HG03575 (cell line): ENCODE data around the gene ATP8B1.
"Not testable (repeated sequence)": the region's sequence is repeated elsewhere in the genome, so short reads cannot be mapped to it uniquely, and the experiment has no call there.

ENCODE experiments used
- ATAC-seq: cut with Tn5 transposase; IDR thresholded peaks from one replicate; pipeline ENCODE4 v1.9.1; 2021; ENCODE audit not compliant: unreplicated experiment, insufficient number of reproducible peaks, low FRiP score; ENCODE audit errors: extremely low read depth

ATP8B1 gene

DNA sequence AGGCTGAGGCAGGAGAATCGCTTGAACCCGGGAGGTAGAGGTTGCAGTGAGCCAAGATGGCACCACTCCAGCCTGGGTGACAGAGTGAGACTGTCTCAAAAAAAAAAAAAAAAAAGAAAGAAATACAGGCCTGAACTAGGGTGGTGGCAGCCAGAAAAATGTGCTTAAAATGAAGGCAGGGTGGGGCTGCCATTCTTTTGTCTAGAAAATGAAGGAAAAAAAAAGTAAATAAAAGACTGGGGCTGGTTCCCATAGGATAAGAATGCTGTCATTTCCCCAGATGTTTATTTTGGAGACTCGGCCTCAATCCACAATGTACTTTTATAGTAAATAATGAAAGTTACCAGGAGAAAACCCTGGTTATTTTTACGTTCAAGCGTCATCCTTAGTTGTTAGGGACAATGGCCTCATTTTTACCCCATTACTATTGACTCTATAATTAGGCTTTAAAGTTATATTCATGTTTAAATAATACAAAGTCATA lies 58.9 kb downstream of the ATP8B1 start:
- no peak for ATAC-seq

- ATAC-seq, result no peak
Measured at GRCh38 chr18:57743008-57743407, 60.1 kb downstream of the ATP8B1 start.

DNA sequence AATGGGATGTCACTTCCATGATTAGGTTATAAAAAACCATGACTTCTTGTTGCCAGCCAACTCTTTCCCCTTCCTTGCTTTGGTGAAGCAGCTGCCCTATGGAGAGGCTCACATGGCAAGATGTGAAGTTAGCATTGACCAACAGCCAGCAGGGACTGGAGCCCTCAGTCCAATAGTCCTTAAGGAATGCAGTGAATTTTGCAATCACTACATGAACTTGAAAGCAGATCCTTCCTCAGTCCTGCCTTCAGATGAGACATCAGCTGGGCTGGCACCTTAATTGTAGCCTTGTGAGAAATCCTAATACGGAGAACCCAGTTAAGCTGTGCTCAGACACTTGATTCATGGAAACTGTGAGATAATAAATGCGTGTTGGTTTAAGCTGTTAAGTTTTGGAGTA lies 61.8 kb downstream of the ATP8B1 start:
- no peak for ATAC-seq

DNA sequence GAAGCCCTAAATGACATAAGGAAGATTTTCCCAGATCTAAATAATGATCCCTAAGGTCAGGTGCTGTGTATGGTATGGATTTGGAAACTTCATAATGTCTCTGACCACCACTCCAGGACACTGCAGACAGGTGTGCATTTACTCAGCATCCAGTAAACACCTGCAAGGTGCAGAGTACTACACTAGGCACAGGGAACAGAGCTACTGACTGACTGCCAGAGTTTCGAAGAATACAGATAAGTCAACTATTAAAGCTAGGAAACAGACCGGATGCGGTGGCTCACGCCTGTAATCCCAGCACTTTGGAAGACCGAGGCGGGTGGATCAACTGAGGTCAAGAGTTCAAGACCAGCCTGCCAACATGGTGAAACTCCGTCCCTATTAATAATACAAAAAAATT lies 65.0 kb downstream of the ATP8B1 start:
- no peak for ATAC-seq

- no peak for ATAC-seq
Measured at GRCh38 chr18:57737400-57738060, 65.6 kb downstream of the ATP8B1 start.

DNA sequence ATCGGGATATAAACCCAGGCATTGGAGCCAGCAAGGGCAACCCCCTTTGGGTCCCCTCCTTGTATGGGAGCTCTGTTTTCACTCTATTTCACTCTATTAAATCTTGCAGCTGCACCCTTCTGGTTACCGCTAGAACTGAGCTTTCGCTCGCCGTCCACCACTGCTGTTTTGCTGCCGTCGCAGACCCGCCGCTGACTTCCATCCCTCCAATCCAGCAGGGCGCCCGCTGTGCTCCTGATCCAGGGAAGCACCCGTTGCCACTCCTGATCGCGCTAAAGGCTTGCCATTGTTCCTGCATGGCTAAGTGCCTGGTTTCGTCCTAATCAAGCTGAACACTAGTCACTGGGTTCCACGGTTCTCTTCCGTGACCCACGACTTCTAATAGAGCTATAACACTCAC lies 68.1 kb downstream of the ATP8B1 start:
- ATAC-seq, result not testable (repeated sequence)

- no peak for ATAC-seq
Measured at GRCh38 chr18:57733861-57734260, 69.3 kb downstream of the ATP8B1 start.

DNA sequence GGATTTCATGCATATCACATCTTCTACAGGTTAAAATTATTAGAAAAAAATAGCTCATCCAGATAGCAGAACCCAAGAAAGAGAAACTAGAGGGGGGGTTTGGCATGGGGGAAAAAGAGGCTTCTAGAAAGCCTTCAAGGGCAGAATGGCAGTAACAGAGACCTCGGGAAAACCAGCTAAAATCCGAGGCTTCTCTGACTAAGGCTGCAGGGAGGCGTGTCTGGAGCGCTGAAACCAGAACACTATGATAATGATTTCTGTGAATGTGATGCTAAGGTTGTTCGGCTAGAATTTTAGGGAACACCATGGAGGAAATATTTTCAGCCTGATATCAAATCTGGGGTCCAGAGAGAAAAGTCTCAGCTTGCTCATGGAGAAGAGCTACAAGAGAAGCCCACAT lies 73.0 kb downstream of the ATP8B1 start:
- no peak for ATAC-seq

GRCh38 chr18:57728941-57729511 lies 74.1 kb downstream of the ATP8B1 start:
- no peak for ATAC-seq

- ATAC-seq, result no peak
Measured at GRCh38 chr18:57727952-57728807, 74.9 kb downstream of the ATP8B1 start.

GRCh38 chr18:57719211-57719935 lies 83.7 kb downstream of the ATP8B1 start:
- not testable (repeated sequence) for ATAC-seq

GRCh38 chr18:57716549-57716948 lies 86.6 kb downstream of the ATP8B1 start:
- no peak for ATAC-seq

DNA sequence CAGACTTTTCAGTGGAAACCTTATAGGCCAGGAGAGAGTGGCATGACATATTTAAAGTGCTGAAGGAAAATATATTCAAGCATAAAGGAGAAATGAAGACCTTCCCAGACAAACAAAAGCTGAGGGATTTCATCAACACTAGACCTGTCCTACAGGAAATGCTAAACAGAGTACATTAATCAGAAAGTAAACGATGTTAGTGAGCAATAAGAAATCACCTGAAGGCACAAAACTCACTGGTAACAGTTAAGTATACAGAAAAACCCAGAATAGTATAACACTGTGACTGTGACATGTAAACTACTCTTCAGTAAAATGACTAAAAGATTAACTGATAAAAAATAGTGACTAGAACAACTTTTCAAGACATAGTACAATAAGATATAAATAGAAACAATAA lies 87.4 kb downstream of the ATP8B1 start:
- ATAC-seq, result no peak

DNA sequence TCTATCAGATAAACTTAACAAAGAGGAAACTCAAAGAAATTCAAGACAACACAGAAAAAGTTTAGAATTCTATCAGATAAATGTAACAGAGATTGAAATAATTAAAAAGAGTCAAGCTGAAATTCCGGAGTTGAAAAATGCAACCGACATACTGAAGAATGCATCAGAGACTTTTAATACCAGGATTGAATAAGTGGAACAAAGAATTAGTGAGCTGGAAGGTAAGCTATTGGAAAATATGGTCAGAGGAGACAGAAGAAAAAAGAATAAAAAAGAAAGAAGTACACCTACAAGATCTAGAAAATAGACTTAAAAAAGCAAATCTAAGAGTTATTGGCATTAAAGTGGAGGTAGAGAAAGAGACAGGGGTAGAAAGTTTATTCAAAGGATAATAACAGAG lies 88.0 kb downstream of the ATP8B1 start:
- ATAC-seq, result no peak

DNA sequence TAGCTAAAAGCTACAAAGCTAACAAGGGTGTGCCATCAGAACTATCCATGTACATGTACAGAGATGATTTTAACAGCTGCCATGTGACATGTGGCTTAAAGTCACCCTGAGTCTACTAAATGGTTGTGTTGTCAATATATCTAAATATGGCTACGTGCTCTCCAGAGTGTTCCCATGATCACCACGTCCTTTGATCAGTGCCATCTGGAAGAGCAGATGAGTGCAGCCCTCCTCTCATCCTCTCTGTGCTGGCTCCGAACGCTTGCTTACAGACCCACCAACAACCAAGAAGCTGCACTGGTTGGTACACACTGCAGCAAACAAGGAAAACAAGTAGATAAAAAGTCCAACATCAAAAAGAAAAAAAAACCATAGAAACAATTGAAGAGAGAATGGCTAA lies 92.9 kb downstream of the ATP8B1 start:
- no peak for ATAC-seq

DNA sequence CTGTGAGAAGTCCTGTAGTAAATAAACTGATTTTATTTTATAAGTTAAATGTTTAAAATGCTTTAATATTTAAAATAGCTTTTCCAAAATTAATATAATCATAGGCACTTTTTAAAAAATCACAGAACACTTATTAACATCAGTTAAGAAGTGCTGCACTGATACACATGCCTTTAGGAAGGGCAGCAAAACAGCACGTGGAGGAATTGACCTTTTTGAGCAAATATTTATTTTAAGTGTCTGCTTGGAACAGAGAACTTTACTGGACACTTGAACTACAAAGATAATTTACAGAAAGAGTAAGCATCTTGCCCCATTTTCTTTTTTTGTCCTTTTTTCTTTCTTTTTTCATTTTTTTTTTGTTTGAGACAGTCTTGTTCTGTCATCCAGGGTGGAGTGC lies 93.8 kb downstream of the ATP8B1 start:
- ATAC-seq, result no peak

GRCh38 chr18:57708288-57708687 lies 94.8 kb downstream of the ATP8B1 start:
- ATAC-seq, result no peak

- no peak for ATAC-seq
Measured at GRCh38 chr18:57705832-57706595, 97.1 kb downstream of the ATP8B1 start.

DNA sequence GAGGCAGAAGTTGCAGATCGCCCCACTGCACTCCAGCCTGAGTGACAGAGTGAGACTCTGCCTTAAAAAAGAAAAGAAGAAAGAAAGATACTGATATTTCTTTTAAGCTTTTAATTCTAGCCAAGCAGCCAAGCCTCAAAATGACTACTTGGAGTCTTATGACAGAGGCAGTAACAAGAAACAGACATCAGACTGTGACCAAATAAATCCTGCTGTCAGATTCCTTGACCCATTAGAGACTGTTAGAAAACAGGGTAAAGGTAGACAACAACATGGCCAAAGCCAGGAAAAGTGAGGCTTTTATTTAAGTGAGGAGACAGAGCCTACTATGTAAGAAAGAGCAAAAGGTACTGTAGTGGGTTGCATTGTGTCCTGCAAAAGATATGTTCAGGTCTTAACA lies 98.1 kb downstream of the ATP8B1 start:
- ATAC-seq, result no peak
